Anterior cingulate cortex (tissue), 58 donors: ENCODE results near the gene PON3.

ENCODE experiments used
- DNase-seq, 58 donors: peaks; one replicate each; lab custom pipeline; 2025; lab: John Stamatoyannopoulos, UW

The PON3 gene

GRCh38 chr7:95316588-95316987 is 79.6 kb downstream of the PON3 start:
- DNase-seq, result no peak

DNA sequence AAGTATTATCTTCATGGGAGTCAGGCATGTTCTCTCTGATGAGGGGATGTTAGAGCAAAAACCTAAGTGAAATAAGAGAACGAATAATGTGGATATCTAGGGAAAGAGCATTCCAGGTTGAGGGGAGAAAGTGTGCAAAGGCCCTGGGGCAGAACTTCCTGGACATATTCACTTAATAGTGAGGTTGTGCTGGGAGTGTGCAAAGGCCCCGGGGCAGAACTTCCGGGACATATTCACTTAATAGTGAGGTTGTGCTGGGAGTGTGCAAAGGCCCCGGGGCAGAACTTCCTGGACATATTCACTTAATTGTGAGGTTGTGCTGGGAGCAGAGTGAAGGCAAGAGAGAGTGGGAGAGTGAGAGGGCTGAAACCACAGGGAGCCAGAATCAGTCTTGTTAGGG is 83.6 kb downstream of the PON3 start:
- DNase-seq, result no peak

DNA sequence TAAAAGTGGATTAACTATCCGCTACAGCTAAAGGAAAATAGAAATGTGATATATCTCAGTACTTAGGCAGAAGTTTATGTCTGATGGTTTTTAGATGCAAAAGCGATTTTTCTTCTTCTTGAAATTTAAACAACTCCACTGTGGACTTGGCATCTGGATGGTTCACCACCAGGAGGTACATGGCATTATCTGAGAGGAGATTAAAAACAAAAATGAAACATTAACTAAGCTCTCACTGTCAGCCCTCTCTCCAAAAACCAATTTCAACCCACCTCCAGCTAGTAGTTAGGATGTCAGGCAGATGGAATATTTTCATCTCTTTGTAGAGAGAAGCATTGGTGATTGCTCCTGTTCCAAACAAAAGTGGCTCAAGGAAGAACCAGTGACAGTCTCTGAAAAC is 84.8 kb downstream of the PON3 start:
- no peak for DNase-seq

GRCh38 chr7:95309951-95310350 is 86.2 kb downstream of the PON3 start:
- no peak for DNase-seq
